GM19328 (cell line): Measurements from ENCODE around the gene WWC2.
A peak's percentile ranks its signal among the peaks of the same experiment; 100 is the strongest.

Experiments
- ATAC-seq: cut with Tn5 transposase; IDR thresholded peaks from one replicate; pipeline ENCODE4 v1.9.1; 2021; ENCODE audit warnings: mild to moderate bottlenecking, moderate library complexity; ENCODE audit not compliant: unreplicated experiment

The WWC2 gene

GRCh38 chr4:183098723-183099536, at the start of gene WWC2:
Gene WWC2, plus strand, starts transcription at chr4:183099257. Its CDS starts 235 bp downstream, at chr4:183099492.
- peak; percentile 45 for ATAC-seq

DNA sequence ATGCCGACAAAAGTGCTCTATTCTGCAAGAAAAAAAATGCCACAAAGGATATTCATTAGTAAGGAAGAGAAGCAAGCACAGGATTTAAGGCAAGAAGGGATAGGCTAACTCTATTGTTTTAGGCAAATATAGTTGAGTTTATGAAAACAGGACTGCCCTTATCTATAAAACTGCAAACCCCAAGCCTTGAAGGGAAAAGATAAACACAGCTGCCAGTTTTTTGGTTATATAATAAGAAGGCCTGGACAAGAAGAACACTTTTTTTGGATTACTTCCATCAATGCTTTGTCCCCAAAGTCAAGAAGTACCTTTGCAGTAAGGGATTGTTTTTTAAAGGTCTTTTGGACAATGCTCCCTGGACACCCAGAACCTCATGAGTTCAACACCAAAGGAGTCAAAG, 45.4 kb upstream of the WWC2 start:
- no peak for ATAC-seq

DNA sequence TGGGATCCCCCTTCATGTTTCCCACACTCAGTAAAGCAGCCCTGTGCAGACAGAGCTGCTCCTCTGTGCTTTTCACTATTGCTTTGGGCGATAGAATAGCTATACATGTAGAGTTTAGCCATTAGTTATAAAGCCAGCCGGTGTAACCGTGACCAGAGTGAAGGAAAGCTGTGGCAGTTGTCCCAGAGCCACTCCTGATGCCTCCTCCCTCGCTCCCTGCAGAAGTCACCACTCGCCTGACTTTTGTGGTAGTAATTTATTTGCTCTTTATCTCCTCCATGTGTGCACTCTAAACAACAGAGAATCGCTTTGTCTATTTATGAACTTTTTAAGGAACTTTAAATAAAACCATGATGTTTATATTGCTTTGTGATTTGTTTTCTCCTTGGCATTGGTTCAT, 41.8 kb upstream of the WWC2 start:
- ATAC-seq, result no peak

DNA sequence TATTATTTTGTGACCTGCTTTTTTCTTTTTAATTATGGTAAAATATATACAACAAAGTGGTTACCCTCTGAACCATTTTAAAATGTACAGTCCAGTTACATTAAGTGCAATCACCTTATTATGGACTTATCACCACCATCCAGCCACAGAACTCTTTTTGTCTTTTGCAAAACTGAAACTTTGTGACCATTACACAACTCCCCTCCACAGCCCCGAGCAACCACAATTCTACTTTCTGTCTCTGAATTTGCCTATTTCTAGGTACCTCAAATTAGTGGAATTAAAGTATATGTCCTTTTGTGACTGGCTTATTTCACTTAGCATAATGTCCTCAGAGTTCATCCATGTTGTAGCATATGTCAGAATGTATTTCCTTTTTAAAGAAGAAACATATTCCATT, 39.3 kb upstream of the WWC2 start:
- no peak for ATAC-seq

DNA sequence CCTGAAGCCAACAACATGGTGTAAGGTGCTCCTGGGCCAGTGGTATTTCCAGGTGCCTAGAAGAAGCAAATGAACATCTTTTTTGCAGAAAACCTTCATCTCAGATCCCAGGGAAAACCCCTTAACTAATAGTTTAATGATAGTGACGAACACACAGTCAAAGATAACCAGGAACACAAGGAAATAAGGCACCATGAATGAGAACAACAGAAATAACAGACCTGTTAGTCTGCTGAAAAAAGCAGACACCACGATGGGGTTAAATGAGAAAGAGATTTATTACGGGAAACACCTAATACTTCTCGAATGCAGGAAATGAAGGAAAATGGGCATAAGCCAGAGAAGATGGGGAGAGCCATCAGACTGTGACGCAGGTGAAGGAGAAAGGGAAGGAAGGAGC, 30.6 kb upstream of the WWC2 start:
- no peak for ATAC-seq

DNA sequence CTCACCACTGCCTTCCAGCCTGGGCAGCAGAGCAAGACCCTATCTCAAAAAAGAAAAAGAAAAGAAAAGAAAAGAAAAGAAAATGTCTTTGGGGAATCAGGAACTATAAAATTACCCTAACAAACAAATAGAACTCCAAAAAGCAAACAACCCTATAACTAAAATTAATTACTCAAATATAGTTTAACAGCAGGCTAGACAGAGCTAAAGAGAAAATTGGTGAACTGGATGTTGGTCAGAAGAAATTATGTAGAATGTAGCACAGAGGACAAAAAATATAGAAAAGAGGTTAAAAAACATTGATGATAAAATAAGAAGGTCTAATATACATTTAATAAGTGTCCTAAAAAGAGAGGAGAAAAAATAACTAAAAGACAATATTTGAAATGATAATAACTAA, 27.8 kb upstream of the WWC2 start:
- no peak for ATAC-seq

- ATAC-seq, result no peak
Measured at GRCh38 chr4:183072176-183072575, 26.9 kb upstream of the WWC2 start.

- ATAC-seq, result no peak
Measured at GRCh38 chr4:183073838-183074145, 25.3 kb upstream of the WWC2 start.

DNA sequence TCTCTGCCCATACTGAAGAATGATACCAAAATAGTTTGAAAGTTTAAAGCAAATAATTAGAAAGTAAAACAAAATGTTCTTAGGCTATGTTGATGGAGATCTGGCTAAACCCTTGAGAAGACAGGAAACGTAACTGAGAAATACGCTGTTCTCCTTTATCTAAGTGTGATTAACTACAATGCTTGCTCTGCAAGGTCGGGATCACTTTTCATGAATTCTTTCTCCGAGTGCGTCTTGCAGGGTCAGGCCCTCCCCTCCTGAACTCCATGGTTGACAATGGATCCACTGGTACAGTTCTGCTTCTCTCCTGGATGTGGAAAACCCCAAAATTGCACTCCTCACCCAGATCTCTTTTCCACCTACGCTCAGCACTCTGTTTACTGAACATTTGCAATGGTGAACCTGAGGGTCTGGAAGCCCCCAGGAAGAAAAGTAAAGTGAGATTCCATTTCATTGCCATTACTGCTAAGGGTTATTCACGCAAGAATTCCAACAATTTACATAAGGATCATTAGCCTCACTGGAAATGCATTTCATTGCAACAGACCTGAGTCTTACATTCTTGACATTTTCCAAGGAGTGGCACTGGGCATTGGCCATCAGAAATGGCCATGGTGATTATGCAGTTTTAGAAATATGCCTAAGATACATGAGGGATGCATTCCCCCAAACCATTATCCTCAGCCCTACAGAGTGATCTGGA, 24.6 kb upstream of the WWC2 start:
- ATAC-seq, result no peak

- no peak for ATAC-seq
Measured at GRCh38 chr4:183078634-183079033, 20.4 kb upstream of the WWC2 start.

- no peak for ATAC-seq
Measured at GRCh38 chr4:183080372-183081115, 18.5 kb upstream of the WWC2 start.

- ATAC-seq, result no peak
Measured at GRCh38 chr4:183081116-183081469, 18.0 kb upstream of the WWC2 start.

DNA sequence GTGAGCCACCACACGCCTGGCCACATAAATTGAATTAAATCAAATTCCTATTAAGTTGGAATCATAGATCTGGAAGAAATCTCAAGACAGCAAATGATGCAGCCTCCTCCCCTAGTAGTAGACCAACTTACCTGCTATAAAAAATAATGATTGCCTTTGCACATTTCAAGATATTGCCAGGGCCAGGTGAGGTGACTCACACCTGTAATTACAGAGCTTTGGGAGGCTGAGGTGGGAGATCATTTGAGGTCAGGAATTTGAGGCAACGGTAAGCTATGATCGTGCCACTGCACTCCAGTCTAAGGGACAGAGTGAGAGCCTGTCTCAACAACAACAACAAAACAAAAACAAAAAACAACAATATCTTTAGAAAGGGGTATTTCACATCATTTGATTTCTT, 17.0 kb upstream of the WWC2 start:
- no peak for ATAC-seq

DNA sequence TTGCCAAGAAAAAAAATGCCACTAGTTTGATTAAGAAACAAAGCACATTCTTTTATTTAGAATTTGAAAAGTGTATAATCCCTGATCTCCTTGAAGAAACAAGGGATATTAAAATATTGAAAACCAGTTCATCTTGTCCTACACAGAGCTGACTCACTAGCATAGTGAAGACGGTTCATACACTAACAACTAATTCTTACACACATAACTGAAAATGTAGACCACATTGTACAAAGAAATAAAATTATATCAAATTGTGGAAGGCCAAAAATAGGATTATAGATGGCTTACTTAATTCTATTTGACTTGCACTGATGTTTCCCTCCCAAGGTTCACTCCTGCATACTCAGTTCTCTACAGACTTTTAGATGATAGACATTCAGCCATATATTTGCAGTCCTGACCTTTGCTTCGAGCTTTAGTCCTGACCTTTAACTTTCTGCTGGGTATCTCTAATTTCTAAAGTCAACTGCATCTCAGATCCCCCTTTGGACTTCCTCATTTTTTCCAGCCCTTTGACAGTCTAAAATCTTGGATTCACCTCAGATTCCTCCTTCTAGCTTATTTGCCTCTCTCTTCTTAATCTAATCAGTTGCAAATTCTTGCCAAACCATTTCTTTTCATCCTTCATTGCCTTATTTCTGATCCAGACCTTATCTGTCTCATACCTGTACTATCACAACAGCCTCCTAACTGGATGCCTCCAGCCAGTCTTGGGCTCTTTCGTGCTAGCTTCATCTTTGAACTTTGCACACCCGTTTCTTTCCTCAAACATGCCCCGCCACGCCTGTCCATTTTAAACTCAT, 4.5 kb upstream of the WWC2 start:
- ATAC-seq, result no peak

- no peak for ATAC-seq
Measured at GRCh38 chr4:183095199-183095512, 3.9 kb upstream of the WWC2 start.

DNA sequence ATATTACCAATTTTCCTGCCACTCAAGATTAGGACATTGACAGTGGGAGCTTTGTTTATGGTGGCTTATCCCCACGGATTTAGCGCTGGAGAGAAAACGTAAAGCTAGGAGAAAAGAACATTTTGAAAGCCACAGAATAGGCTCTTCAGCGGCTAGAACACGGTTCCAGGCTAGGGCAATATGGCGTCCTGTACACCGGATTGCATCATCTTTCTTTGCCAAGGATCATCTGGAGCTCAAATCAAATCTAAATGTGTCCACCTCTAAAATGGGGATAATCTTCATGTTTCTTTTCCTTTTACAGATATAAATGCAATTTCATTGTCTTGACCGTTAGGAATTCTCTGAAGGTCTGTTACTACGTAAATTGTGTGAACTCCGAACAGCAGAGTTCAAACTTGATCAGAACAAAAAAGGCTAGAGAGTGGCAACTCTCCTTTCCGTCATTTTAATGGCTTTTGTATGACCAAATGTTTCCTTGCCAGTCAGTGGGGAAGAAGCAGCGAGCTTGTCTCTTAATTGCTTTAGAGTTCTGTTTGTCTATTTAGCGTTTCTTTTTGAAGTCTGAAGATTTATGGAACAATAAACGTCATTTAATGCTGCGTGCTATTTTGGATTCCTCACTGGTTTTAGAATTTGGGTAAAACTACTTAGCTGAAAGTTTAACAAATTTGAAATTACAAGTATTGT, 2.6 kb upstream of the WWC2 start:
- no peak for ATAC-seq

GRCh38 chr4:183097231-183098018, 1.6 kb upstream of the WWC2 start:
- ATAC-seq, result no peak

GRCh38 chr4:183098019-183098722, 886 bp upstream of the WWC2 start:
- no peak for ATAC-seq

DNA sequence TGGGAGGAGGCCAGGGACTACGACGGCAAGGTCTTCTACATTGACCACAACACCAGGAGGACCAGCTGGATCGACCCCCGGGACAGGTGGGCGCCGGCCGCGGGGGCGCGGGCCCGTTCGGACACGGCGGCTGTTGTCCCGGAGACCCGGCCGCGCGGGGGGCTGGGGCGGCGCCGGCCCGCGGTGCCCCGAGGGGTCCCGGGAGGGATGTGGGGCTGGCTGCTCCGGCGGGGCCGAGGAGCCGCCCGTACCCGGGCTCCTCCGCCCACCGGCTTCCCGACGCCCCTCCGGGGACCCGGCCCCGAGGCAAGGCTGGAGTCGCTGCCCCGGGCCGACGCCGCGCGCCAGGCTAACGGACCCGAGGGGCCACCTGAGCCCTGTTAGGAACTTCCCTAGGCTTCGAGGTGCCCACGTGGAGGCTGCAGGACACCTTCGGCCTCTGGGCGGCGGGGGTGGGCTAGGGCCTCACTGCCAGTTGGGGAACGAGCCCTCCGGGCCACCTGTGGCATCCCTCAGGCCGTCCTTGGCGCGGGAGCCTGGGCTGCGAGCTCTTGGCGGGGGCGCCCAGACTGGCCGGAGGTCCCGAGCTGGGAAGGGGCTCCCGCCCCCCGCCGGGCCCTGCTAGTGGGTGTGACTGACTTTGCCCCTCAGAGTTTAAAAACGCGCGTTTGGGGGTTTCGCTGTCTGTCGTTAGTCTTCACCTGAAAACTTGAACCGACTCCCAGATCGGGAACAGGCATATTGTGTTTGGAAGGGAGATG, 660 bp downstream of the WWC2 start:
- ATAC-seq, result no peak
